ENCODE measurements around the gene HTT. TPM values are rescaled to one million over a fixed set of nuclear protein-coding genes. Genes with fewer than 3 reads are reported as not detected.

HTT gene
- total and polyA plus RNA-seq, 2 of the 8 experiments (the other 6 are each of a cell fraction or from before 2014, with no cell fraction given) = 24.0 to 71.0 TPM

DNA sequence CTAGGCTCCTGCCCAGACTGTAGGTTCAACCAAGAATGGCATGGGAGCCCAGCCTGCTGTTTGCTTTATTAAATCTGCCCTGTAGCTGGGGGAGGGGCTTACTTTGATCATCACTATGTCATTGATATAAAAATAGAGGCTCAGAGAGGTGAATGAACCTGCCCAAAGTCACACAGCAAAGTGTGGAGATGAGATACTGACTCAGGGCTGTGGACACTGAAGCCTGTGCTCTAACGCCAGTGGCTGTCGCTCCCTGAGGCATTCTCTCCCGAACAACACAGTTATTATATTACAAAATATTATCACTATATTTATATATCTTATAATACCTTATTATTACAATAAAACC lies 178.0 kb downstream of the HTT start (continued):
- TF ChIP-seq, protein P1, sequence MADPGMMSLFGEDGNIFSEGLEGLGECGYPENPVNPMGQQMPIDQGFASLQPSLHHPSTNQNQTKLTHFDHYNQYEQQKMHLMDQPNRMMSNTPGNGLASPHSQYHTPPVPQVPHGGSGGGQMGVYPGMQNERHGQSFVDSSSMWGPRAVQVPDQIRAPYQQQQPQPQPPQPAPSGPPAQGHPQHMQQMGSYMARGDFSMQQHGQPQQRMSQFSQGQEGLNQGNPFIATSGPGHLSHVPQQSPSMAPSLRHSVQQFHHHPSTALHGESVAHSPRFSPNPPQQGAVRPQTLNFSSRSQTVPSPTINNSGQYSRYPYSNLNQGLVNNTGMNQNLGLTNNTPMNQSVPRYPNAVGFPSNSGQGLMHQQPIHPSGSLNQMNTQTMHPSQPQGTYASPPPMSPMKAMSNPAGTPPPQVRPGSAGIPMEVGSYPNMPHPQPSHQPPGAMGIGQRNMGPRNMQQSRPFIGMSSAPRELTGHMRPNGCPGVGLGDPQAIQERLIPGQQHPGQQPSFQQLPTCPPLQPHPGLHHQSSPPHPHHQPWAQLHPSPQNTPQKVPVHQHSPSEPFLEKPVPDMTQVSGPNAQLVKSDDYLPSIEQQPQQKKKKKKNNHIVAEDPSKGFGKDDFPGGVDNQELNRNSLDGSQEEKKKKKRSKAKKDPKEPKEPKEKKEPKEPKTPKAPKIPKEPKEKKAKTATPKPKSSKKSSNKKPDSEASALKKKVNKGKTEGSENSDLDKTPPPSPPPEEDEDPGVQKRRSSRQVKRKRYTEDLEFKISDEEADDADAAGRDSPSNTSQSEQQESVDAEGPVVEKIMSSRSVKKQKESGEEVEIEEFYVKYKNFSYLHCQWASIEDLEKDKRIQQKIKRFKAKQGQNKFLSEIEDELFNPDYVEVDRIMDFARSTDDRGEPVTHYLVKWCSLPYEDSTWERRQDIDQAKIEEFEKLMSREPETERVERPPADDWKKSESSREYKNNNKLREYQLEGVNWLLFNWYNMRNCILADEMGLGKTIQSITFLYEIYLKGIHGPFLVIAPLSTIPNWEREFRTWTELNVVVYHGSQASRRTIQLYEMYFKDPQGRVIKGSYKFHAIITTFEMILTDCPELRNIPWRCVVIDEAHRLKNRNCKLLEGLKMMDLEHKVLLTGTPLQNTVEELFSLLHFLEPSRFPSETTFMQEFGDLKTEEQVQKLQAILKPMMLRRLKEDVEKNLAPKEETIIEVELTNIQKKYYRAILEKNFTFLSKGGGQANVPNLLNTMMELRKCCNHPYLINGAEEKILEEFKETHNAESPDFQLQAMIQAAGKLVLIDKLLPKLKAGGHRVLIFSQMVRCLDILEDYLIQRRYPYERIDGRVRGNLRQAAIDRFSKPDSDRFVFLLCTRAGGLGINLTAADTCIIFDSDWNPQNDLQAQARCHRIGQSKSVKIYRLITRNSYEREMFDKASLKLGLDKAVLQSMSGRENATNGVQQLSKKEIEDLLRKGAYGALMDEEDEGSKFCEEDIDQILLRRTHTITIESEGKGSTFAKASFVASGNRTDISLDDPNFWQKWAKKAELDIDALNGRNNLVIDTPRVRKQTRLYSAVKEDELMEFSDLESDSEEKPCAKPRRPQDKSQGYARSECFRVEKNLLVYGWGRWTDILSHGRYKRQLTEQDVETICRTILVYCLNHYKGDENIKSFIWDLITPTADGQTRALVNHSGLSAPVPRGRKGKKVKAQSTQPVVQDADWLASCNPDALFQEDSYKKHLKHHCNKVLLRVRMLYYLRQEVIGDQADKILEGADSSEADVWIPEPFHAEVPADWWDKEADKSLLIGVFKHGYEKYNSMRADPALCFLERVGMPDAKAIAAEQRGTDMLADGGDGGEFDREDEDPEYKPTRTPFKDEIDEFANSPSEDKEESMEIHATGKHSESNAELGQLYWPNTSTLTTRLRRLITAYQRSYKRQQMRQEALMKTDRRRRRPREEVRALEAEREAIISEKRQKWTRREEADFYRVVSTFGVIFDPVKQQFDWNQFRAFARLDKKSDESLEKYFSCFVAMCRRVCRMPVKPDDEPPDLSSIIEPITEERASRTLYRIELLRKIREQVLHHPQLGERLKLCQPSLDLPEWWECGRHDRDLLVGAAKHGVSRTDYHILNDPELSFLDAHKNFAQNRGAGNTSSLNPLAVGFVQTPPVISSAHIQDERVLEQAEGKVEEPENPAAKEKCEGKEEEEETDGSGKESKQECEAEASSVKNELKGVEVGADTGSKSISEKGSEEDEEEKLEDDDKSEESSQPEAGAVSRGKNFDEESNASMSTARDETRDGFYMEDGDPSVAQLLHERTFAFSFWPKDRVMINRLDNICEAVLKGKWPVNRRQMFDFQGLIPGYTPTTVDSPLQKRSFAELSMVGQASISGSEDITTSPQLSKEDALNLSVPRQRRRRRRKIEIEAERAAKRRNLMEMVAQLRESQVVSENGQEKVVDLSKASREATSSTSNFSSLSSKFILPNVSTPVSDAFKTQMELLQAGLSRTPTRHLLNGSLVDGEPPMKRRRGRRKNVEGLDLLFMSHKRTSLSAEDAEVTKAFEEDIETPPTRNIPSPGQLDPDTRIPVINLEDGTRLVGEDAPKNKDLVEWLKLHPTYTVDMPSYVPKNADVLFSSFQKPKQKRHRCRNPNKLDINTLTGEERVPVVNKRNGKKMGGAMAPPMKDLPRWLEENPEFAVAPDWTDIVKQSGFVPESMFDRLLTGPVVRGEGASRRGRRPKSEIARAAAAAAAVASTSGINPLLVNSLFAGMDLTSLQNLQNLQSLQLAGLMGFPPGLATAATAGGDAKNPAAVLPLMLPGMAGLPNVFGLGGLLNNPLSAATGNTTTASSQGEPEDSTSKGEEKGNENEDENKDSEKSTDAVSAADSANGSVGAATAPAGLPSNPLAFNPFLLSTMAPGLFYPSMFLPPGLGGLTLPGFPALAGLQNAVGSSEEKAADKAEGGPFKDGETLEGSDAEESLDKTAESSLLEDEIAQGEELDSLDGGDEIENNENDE (IDR thresholded peaks at IDR 0.05; ENCODE audit: insufficient replicate concordance, low read length) = no peak
- no peak for TF ChIP-seq SP1 (IDR thresholded peaks at IDR 0.05; ENCODE audit: low read depth, low read length)
- no peak for TF ChIP-seq KDM5A (IDR thresholded peaks at IDR 0.05; ENCODE audit: low read length)
